HG03439 (cell line): ENCODE results near the gene NPY1R.

Experiments used
- ATAC-seq: cut with Tn5 transposase; IDR thresholded peaks from one replicate; pipeline ENCODE4 v1.9.1; 2021; ENCODE audit warnings: mild to moderate bottlenecking, moderate library complexity; ENCODE audit not compliant: unreplicated experiment

The NPY1R gene

DNA sequence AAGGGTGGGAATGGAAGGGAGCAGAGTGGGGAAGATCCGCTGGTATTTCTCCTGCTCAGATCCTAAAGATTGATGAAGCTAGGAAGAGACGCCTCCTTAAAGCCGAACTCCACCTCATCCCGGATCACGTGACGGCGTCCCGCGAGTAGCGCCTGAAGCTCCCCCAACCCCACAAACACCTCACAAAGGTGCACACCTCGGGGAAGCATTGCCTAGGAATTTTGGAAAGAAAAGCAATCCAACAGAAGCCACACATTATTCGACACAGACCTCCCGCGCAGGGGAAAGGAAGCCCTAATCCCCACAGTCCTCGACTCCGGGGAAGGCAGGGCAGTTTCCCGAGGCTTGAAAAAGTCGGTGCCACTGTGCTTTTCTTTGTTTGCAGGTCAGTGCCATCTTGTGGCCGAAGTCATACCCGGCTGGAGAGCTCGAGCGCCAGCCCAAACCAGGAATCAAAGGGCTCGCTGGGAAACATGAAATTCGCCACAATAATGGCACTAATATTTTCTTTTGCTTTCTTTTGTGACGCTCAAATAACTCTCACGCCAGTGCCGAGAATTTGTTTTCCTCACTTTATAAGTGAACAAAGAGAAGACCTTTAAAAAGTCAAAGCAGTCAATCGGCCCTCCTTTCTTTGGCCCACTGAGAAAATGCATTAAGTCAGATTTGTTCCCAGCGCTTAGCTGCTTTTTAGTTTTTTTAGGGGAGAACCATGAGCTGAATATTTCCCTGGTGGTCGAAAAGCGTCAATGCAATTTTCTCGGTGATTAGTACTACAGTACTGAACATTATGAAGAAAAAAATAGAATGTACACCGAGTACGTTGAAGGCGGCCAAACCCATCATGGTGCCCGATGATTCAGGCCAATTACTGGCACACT, at the start of gene NPY1R:
NPY1R (minus strand) TSS at position 71 of the 881 bp plus-strand sequence. CDS start 6,042 bp downstream, outside the sequence.
- ATAC-seq = peak; percentile 84

DNA sequence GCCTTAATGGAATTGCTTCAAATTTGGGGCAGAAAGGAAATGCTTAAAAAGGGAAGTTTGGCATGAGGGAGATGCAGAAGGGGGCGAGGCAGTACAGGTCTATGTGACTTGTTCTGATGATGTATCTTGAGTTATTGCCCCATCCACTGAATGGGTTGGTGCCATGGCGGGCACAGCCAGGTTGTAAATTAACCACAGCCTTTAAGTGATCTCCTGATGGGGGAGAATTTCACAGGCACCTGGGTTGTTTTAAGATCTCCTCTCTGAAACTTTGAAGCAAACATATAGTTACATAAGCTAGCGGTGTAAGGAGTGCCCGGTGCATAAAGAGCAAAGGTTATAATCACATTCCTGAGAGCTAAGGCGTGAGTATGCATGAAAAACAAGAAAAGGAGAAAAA, 48.3 kb upstream of the NPY1R start:
- ATAC-seq = no peak

GRCh38 chr4:163378661-163379060, 46.3 kb upstream of the NPY1R start:
- ATAC-seq = no peak

DNA sequence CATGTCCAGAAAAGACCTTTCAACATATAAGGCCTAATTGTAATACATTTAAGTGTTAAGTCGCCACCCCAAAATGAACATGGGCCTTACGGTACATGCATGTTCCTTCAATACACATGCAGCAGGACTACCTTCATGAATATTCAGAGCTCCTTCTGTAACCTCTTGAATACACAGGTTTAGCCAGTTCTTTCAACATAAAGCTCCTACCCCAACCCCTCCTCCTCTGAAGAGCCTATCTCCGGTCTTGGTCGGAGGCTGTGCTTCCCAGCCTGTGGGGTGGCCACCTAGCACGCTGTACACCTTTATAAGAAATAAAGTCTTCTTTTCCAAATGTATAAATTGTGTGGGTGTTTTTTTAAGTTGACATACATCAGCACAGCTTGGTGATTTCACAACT, 39.6 kb upstream of the NPY1R start:
- no peak for ATAC-seq

DNA sequence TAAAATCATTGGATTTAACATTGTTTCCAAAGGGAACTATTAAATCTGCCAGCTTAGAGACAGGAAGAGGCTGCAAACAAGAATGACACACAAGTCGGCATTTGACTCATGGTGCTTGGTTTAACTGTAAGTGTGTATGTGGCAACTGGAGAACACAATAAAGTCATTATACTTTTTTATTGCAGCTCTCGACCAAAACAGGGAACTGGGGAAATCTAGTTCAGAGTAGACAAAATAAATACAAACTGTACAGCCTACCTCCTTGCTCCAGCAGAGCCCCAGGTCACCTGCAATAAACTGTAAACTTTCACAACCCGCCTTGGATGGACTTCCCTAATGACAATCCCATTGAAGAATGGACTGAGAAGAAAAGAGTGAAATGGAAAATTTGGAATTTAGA, 35.3 kb upstream of the NPY1R start:
- ATAC-seq = no peak

DNA sequence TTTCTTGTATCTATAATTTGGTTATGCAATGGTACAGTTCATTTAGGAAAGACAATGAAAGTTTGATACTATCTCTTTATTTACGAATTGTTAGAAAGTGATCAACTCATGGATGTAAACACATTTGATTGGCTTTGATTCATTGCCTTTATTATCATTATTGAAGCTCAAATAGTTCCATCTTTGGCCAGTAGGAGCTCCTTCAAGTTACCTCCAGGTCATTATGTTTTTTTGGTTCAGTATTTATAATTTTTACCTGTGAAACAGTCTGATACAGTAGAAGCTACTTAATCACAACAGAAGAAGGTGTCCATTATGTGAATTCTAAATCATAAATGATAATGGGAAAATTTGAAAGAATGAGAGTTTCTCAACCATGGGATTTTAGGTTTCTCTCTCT, 23.7 kb upstream of the NPY1R start:
- no peak for ATAC-seq

DNA sequence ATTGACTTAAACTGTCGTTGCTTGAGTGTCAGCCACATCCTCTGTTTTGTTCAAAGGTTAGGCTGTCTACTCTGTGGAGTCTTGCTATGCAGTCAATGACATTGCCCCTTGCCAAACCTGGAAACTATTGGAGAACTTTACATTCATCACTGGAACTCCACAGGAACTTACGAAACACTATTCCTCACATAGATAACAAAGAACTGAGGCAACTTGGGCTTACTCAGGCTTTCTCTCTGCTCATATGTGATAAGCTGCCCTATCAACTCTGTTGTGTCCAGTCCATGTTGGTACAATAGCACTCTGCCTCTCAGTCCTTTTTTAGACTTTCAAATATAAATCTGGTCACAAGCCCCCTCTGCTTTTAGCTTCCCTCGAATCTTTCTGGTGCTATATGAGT, 20.7 kb upstream of the NPY1R start:
- no peak for ATAC-seq

GRCh38 chr4:163350672-163351071, 18.3 kb upstream of the NPY1R start:
- ATAC-seq = no peak

DNA sequence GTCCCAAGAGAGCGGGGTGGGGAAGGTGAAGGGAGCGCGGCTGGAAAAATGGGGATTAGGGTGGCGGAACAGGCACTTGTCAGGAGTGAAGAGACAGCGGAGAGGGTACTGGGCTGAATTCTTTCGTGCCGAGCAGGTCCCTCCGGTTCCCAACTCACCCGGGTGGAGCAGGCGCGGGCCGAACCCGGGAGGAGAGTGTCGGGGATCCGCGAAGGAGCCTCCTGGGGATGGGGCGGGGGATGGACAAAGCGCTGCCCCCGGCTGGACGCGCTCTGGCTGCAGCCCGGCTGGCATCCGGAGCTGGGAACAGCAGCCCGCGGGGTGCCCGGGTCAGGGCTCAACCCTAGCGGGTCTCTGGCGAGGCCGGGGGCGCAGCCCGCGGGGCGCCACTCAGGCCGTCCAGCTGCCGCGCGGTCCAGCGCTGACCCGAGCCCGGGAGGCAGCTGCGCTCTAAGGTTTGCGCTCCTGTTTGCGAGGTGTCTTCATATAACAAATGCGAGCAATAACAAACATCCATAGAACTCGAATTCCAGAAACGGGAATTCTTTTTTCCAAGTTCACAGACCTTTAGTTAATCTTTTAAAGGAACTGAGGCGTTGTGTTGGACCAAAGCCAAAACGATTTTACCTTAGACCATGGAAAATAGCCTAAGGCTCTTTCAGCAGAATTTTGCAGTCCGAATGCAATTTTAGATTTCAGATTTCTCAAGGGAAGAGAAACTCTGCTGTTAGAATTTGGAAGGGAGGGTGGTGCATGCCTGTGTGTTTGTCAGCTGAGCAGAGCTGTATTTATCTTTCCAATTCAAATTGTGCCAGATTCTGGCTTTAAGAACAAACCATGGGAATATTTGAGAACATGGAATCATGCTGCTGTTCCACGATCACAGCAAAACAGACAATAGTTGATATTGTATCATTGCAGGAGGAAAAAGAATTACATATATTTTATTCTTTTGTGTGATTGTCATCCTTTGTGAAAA, 12.0 kb upstream of the NPY1R start:
- ATAC-seq = no peak

DNA sequence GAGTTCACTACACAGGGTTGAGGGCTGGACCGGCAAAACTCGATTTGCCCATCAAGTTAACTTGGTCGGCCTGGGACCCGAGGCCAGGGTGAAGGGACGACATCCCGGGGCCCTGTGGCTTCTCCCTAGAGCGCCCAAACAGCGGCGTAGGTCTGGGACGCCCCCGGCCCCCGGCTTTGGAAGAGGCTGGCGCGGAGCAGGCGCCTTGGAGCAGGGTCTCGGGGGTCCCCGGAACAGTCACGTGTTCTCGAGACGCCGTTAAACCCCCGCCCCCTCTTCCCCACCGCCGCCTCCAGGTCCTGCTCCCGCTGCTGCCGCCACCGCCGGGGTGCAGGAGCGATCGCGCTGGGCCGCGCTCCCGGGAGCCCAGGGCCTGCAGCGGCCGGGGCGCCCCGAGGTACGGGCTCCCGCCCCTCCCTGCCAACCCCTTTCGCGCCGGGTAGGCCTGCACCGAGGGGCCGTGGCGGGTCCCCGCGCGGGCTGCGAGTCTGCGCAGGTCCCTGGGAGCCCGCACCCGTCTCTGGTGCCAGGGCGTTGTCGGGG, 11.3 kb upstream of the NPY1R start, which contains the start of gene NPY5R:
NPY5R (plus strand) TSS at position 289 of the 543 bp plus-strand sequence. CDS start 6,382 bp downstream, outside the sequence.
- ATAC-seq = no peak

- no peak for ATAC-seq
Observed at GRCh38 chr4:163335384-163335783, 3.0 kb upstream of the NPY1R start.

- ATAC-seq = no peak
Observed at GRCh38 chr4:163331629-163332376, 593 bp downstream of the NPY1R start.

DNA sequence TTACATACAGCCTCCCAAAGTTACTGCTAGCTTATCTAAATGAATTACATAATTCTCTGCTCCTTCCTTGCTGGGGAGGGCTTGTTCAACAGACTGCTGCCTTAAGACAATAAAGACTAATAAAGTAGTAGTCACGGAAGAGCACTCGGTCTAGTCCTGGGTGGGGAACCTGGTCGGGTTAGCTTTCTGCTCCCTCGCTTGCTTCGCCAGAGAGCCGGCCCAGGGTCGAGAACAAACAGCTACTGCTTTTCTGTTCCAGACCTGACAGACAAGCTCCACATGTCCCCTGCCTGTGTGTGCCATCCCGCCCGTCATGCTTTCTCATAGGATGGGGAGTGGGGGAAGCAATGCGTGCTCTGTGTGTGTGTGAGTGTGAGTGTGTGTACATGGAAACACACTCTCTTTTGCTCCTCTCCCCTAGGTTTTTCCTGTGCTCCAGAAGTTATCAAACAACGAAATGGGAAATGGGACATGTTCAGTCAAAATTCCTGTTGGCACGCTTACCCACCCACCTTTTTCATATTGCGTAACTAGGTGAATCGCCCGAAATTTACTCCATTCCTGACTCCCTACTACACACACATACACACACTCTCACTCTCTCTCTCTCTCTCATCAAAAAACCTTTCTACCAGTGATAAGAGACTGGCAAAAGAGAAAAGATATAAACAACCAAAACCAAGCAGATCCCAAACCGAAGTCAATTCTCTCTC, 1.3 kb downstream of the NPY1R start:
- no peak for ATAC-seq

- no peak for ATAC-seq
Observed at GRCh38 chr4:163317110-163317509, 15.3 kb downstream of the NPY1R start.

DNA sequence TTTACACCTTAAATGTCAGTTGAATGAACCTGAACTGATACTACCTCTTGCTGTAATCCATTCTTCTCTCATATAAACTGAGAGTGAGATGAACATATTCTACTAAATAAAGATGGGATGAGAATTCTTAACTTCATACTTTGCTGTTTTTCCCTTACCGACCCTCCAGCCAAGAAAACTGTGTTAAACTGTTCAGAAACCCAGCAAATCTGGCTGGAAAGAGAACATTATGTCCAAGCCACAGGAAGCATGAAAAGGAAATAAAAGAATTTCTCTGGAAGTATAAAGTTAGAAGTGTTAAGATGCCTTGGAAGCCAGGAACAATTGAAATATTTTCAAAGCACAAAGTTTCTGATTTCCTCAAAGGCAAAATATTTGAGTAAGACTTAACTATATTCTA, 22.9 kb downstream of the NPY1R start:
- ATAC-seq = no peak

DNA sequence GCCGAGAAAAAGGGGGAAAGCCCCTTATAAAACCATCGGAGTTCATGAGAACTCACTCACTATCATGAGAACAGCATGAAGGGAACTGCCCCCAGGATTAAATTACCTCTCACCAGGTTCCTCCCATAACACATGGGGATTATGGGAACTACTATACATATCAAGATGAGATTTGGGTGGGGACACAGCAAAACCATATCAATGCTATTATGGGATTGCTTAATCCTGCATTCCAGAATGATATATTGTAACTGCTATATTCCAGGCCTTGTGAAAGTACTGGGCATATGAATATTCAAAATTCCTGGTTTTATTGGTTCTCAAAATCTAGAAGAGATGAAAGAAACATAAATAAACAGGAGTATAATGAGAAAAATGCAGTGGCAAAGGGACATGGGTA, 29.3 kb downstream of the NPY1R start:
- no peak for ATAC-seq

- ATAC-seq = no peak
Observed at GRCh38 chr4:163300445-163300844, 32.0 kb downstream of the NPY1R start.

- no peak for ATAC-seq
Observed at GRCh38 chr4:163295138-163295537, 37.3 kb downstream of the NPY1R start.

DNA sequence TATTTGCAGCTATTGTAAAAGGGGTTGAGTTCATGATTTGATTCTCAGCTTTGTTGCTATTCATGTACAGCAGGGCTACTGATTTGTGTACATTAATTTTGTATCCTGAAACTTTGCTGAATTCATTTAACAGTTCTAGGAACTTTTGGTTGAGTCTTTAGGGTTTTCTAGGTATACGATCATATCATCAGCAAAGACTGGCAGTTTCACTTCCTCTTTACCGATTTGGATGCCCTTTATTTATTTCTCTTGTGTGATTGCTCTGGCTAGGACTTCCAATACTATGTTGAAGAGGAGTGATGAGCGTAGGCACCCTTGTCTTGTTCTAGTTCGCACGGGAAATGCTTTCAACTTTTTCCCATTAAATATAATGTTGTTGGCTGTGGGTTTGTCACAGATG, 48.1 kb downstream of the NPY1R start:
- no peak for ATAC-seq
